Activated naive CD4-positive, alpha-beta T cell treated with anti-CD3 and anti-CD28 coated beads for 36 hours (primary cell): ENCODE results near the gene CFH. TPM values are rescaled to one million over a fixed set of nuclear protein-coding genes. Genes with fewer than 3 reads are reported as not detected.
"Not testable (repeated sequence)": the region's sequence is repeated elsewhere in the genome, so short reads cannot be mapped to it uniquely, and the experiment has no call there.

Source experiments
- CTCF ChIA-PET: fragments of 350-600 bp; sonication (Branson Sonifier 250); formaldehyde crosslinking; loops from one replicate; lab custom pipeline; 2021; ENCODE audit warnings: antibody characterized with exemption; lab: Charles Lee
- DNase-seq: peaks from one replicate; pipeline ENCODE4 v3.0.0-alpha.2; 2020
- H3K27ac Mint-ChIP-seq: one replicate; pipeline ENCODE4 v1.8.0; 2021; ENCODE audit warnings: mild to moderate bottlenecking, mixed read lengths
- H3K27me3 Mint-ChIP-seq: one replicate; pipeline ENCODE4 v1.8.0; 2021; ENCODE audit warnings: low read depth, mixed read lengths
- H3K36me3 Mint-ChIP-seq: one replicate; pipeline ENCODE4 v1.8.0; 2021; ENCODE audit warnings: low read depth, mixed read lengths
- H3K4me1 Mint-ChIP-seq: one replicate; pipeline ENCODE4 v1.8.0; 2021; ENCODE audit warnings: low read depth, mixed read lengths
- H3K4me3 Mint-ChIP-seq: one replicate; pipeline ENCODE4 v1.8.0; 2021; ENCODE audit warnings: mild to moderate bottlenecking, moderate library complexity, mixed read lengths
- H3K9me3 Mint-ChIP-seq: one replicate; pipeline ENCODE4 v1.8.0; 2021; ENCODE audit warnings: mixed read lengths
- intact Hi-C: fragments of 100-400 bp; cut with micrococcal nuclease; formaldehyde crosslinking; loops from one replicate; pipeline ENCODE4 v1.15.1; 2023
- total RNA-seq, 2 experiments: library from RNA; stranded (reverse); gene quantifications; one replicate each; pipeline ENCODE4 v1.2.3, GENCODE V29; 2021

Gene CFH
- total RNA-seq, 2 experiments from 2014 or later = not detected

DNA sequence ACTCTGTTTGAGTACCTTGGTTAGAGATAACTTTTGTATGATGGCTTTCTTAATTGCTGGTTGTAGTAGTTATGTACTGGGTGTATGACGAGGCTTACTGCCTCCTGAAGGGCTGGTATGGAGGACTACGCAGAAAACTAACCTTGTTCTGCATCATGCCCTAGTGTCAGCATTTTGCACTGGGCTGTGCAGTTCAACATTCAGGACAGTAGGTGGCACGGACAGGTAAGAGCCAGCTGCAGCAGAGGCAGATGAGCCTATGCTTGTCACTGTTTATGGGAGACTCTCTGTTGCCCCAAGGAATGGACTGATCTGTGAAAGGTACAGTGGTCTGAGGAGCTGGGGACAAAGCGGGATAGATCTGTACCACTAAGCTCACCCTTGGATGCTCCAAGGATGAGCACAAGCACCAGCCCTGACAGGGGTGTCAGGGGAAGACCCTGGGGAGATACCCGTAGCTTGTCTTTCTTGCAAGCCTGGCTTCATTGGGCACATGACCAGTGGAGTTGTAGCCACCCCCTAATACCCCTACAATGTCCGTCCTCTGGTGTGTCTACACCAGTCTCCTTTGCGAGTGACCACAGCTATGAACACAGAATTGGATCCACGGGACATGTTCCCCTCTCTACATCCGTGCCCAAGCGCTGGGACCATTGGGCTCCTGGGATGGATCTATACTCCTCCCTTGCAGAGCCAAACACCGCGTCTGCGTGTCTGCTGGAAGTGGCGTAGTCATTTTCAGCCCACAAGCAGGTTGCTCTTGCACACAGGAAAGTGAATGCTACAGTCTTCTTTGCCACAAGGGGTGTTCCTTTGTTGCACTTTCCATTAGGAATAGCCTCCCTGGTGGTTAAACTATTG, 71.7 kb downstream of the CFH start:
- CTCF ChIA-PET = interaction anchor here (1.0 kb wide), 1 partner anchor 8 kb away, joined by 3 read pairs; no protein-coding TSS in a partner anchor
- Mint-ChIP-seq H3K4me3 (no peak overlapping the region), H3K9me3 (no peaks in the 10 kb centered on the region), H3K27ac (no peak overlapping the region), H3K36me3 (no peaks in the 10 kb centered on the region), H3K4me1 (no peaks in the 10 kb centered on the region), H3K27me3 (peaks cover 1% of the 10 kb centered on the region)
- intact Hi-C loops = loop anchor here (10.0 kb wide), 1 partner anchor 631 kb away; no protein-coding TSS in a partner anchor
- DNase-seq = peak; percentile 55

GRCh38 chr1:196732526-196732925, 80.7 kb downstream of the CFH start:
- Mint-ChIP-seq H3K27me3 (peaks cover 1% of the 10 kb centered on the region), H3K36me3 (no peaks in the 10 kb centered on the region), H3K27ac (no peak overlapping the region), H3K9me3 (no peaks in the 10 kb centered on the region), H3K4me3 (no peak overlapping the region), H3K4me1 (no peaks in the 10 kb centered on the region)
- no peak for DNase-seq
- CTCF ChIA-PET = interaction anchor here (0.6 kb wide), 1 partner anchor 34 kb away, joined by 3 read pairs; no protein-coding TSS in a partner anchor
- intact Hi-C loops = no loop called here

GRCh38 chr1:196733091-196733970, 81.5 kb downstream of the CFH start:
- intact Hi-C loops = no loop called here
- peaks cover 5% of the 10 kb centered on the region for H3K9me3 Mint-ChIP-seq
- CTCF ChIA-PET = interaction anchor here (0.6 kb wide), 1 partner anchor 35 kb away, joined by 3 read pairs; no protein-coding TSS in a partner anchor
- no peak overlapping the region for H3K4me3 Mint-ChIP-seq
- H3K27ac Mint-ChIP-seq = no peak overlapping the region
- DNase-seq = no peak
- H3K4me1 Mint-ChIP-seq = no peaks in the 10 kb centered on the region
- no peaks in the 10 kb centered on the region for H3K27me3 Mint-ChIP-seq
- no peaks in the 10 kb centered on the region for H3K36me3 Mint-ChIP-seq

GRCh38 chr1:196734006-196734405, 82.2 kb downstream of the CFH start:
- Mint-ChIP-seq H3K27me3 (no peaks in the 10 kb centered on the region), H3K36me3 (no peaks in the 10 kb centered on the region), H3K4me3 (no peak overlapping the region), H3K4me1 (no peaks in the 10 kb centered on the region), H3K9me3 (peaks cover 10% of the 10 kb centered on the region), H3K27ac (no peak overlapping the region)
- intact Hi-C loops = no loop called here
- DNase-seq = no peak
- CTCF ChIA-PET = no interaction called here

GRCh38 chr1:196734460-196734859, 82.6 kb downstream of the CFH start:
- no peak overlapping the region for H3K27ac Mint-ChIP-seq
- H3K36me3 Mint-ChIP-seq = peaks cover 2% of the 10 kb centered on the region
- peaks cover 13% of the 10 kb centered on the region for H3K9me3 Mint-ChIP-seq
- intact Hi-C loops = no loop called here
- H3K4me1 Mint-ChIP-seq = no peaks in the 10 kb centered on the region
- DNase-seq = no peak
- CTCF ChIA-PET = no interaction called here
- H3K4me3 Mint-ChIP-seq = no peak overlapping the region
- no peaks in the 10 kb centered on the region for H3K27me3 Mint-ChIP-seq

- Mint-ChIP-seq H3K9me3 (peaks cover 17% of the 10 kb centered on the region), H3K4me3 (no peak overlapping the region), H3K4me1 (no peaks in the 10 kb centered on the region), H3K27me3 (no peaks in the 10 kb centered on the region), H3K36me3 (peaks cover 2% of the 10 kb centered on the region), H3K27ac (no peak overlapping the region)
- CTCF ChIA-PET = no interaction called here
- intact Hi-C loops = no loop called here
- DNase-seq = no peak
Measured at GRCh38 chr1:196738730-196739129, 86.9 kb downstream of the CFH start.

DNA sequence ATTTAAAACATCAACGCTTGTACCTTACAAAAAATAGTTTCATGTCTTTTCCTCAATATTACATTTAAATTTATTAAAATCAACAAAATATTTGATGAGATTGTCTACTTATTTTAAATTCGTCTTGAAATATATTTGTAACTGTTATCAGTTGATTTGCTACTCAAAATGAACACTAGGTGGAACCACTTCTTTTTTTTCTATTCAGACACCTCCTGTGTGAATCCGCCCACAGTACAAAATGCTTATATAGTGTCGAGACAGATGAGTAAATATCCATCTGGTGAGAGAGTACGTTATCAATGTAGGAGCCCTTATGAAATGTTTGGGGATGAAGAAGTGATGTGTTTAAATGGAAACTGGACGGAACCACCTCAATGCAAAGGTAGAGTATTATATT, 91.4 kb downstream of the CFH start:
- H3K9me3 Mint-ChIP-seq = peaks cover 13% of the 10 kb centered on the region
- H3K27ac Mint-ChIP-seq, H3K4me3 Mint-ChIP-seq, H3K27me3 Mint-ChIP-seq, intact Hi-C loops, DNase-seq, H3K4me1 Mint-ChIP-seq, H3K36me3 Mint-ChIP-seq, CTCF ChIA-PET: not testable (repeated sequence)

- H3K27me3 Mint-ChIP-seq = not testable (repeated sequence)
Measured at GRCh38 chr1:196765019-196765740, 113.3 kb downstream of the CFH start.

DNA sequence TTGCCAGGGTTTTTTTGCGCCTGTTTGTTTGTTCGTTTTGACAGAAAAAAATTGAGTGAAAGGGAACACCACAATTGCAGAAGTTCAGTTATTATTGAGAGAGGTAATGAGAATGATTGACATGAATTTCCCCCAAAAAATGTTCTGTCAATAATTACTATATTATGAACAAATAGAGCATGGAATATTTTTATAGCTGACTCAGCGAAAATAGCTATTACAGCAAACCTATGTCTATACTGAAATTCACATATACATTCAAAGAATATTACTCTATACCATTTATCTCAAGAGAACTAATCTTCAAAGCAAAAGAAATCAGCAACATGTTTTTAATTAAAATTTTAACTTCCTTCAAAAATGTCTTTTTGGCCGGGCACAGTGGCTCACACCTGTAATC, 118.0 kb downstream of the CFH start:
- H3K27ac Mint-ChIP-seq, intact Hi-C loops, H3K27me3 Mint-ChIP-seq, DNase-seq, H3K9me3 Mint-ChIP-seq, H3K36me3 Mint-ChIP-seq, CTCF ChIA-PET, H3K4me1 Mint-ChIP-seq, H3K4me3 Mint-ChIP-seq: not testable (repeated sequence)

More at GRCh38 chr1:196765019-196765740, 113.3 kb downstream of the CFH start:
- DNase-seq, H3K4me1 Mint-ChIP-seq, H3K27ac Mint-ChIP-seq, H3K9me3 Mint-ChIP-seq, CTCF ChIA-PET, H3K4me3 Mint-ChIP-seq, intact Hi-C loops, H3K36me3 Mint-ChIP-seq: not testable (repeated sequence)

DNA sequence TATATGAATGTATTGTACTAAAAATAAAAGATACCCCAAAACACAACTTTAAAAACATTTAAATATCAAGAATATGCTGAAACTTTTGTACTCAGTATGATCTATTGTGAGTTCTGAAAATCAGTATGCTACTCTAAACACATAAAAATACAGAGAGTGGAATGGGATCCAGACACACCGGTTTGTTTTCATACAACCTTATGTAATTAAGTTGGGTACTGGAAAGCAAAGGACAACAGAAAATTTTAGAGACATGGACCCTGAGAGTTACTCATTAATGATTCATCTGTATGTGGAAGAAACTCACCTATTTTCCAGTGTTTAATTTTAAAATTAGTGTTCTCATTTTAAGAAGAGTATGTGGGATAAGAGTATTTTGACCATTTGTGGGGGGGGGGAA, 121.9 kb downstream of the CFH start:
- H3K9me3 Mint-ChIP-seq = no peaks in the 10 kb centered on the region
- CTCF ChIA-PET = no interaction called here
- DNase-seq = no peak
- no peaks in the 10 kb centered on the region for H3K27me3 Mint-ChIP-seq
- no peak overlapping the region for H3K27ac Mint-ChIP-seq
- no peaks in the 10 kb centered on the region for H3K4me1 Mint-ChIP-seq
- intact Hi-C loops = no loop called here
- no peaks in the 10 kb centered on the region for H3K36me3 Mint-ChIP-seq
- no peak overlapping the region for H3K4me3 Mint-ChIP-seq

DNA sequence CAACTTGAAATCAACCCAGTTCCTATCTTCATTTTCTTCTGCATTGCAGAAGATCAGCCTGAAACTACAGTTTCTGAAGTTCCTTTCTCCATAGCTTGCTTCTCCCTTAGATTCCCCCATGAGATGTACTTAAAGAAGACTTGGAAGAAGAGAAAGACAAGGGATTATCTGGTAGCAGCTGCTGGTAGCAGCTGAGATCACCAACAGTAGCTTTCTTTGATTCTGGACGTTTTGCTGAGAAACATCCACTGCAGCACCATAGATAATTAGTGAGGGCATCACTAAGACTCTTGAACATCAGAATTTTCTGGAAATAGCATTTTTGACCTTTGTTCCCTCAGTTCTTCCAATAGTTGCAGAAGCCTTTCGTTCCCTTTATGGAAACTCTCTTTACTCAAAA, 122.3 kb downstream of the CFH start:
- DNase-seq = no peak
- Mint-ChIP-seq H3K27me3 (no peaks in the 10 kb centered on the region), H3K4me3 (no peak overlapping the region), H3K9me3 (no peaks in the 10 kb centered on the region), H3K4me1 (no peaks in the 10 kb centered on the region), H3K27ac (no peak overlapping the region), H3K36me3 (no peaks in the 10 kb centered on the region)
- intact Hi-C loops = no loop called here
- CTCF ChIA-PET = no interaction called here

DNA sequence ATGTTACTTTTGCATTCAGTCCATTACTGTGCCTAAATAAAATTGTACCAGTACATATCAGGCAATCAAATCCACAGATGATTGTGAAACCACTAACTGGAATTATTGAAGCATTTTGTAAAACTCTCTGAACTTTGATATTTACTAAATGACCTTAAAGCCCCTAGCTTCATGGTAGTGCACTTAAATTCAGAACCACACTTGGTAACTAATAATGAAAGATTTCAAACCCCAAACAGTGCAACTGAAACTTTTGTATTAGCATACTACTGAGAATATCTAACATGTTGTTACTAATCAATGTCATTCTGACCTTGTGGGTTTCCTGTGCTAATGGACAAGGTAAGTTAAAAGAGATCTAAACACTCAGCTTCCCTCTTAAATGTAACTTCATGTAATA, 122.8 kb downstream of the CFH start, which contains the start of gene CFHR3:
CFHR3 (plus strand) TSS at position 238 of the 400 bp plus-strand sequence; CDS start at position 285, 47 bp downstream.
- intact Hi-C loops = no loop called here
- no peaks in the 10 kb centered on the region for H3K36me3 Mint-ChIP-seq
- no peak within 1 kb of the TSS for H3K4me3 Mint-ChIP-seq
- H3K4me1 Mint-ChIP-seq = no peaks in the 10 kb centered on the region
- DNase-seq = no peak
- H3K27ac Mint-ChIP-seq = no peak within 1 kb of the TSS
- H3K27me3 Mint-ChIP-seq = no peaks in the 10 kb centered on the region
- H3K9me3 Mint-ChIP-seq = no peaks in the 10 kb centered on the region
- CTCF ChIA-PET = interaction anchor here (0.6 kb wide), 1 partner anchor 625 kb away, joined by 3 read pairs; no protein-coding TSS in a partner anchor
